ENCODE results near the gene PROSER2. TPM values are rescaled to one million over a fixed set of nuclear protein-coding genes. Genes with fewer than 3 reads are reported as not detected.

The PROSER2 gene
- total RNA-seq, 1 donor from 2014 or later: 7.1 TPM

DNA sequence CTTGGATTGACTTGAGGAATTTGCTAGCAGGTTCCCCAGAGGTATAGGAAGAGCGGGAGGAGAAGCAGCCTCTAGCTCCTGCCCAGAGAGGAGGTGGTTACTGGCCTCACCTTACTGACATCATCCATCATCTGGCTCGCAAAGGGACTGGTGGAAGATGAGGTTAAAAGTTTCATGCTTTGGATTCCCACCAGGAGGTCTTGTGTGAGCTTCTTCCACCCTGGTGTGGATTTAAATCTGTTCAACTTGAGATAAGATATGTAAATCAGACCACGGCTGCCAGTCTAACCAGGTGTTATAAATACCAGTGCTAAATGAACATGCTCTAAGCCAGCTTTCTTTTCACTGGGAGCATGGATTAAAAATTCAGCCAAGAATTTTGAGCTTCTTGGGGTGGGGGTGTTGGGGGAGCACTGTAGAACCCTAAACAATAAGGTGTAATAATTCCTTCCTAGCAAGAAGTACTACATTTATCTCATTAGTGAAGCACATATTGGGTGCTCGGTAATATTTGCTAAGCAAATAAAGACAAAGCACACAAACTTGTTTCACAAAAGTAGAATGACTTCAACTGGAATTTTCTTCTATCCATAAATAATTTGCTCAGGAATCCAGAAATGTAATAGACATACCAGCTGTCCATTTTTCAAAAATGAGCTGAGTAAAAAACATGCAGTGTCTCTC, 7.8 kb downstream of the PROSER2 start:
- Mint-ChIP-seq H3K4me1 (ENCODE audit: unreplicated experiment) (peaks cover 8% of the 10 kb centered on the region), H3K27ac (ENCODE audit: unreplicated experiment) (peak overlapping the region; percentile 60), H3K36me3 (ENCODE audit: unreplicated experiment) (peaks cover 2% of the 10 kb centered on the region), H3K27me3 (ENCODE audit: unreplicated experiment) (peaks cover 12% of the 10 kb centered on the region), H3K4me3 (ENCODE audit: unreplicated experiment) (no peak overlapping the region), H3K9me3 (ENCODE audit: unreplicated experiment) (no peaks in the 10 kb centered on the region)
- no peak for DNase-seq (ENCODE audit: extremely low spot score, unreplicated experiment)
- TF ChIP-seq, protein P1, sequence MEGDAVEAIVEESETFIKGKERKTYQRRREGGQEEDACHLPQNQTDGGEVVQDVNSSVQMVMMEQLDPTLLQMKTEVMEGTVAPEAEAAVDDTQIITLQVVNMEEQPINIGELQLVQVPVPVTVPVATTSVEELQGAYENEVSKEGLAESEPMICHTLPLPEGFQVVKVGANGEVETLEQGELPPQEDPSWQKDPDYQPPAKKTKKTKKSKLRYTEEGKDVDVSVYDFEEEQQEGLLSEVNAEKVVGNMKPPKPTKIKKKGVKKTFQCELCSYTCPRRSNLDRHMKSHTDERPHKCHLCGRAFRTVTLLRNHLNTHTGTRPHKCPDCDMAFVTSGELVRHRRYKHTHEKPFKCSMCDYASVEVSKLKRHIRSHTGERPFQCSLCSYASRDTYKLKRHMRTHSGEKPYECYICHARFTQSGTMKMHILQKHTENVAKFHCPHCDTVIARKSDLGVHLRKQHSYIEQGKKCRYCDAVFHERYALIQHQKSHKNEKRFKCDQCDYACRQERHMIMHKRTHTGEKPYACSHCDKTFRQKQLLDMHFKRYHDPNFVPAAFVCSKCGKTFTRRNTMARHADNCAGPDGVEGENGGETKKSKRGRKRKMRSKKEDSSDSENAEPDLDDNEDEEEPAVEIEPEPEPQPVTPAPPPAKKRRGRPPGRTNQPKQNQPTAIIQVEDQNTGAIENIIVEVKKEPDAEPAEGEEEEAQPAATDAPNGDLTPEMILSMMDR (IDR thresholded peaks at IDR 0.05): no peak

DNA sequence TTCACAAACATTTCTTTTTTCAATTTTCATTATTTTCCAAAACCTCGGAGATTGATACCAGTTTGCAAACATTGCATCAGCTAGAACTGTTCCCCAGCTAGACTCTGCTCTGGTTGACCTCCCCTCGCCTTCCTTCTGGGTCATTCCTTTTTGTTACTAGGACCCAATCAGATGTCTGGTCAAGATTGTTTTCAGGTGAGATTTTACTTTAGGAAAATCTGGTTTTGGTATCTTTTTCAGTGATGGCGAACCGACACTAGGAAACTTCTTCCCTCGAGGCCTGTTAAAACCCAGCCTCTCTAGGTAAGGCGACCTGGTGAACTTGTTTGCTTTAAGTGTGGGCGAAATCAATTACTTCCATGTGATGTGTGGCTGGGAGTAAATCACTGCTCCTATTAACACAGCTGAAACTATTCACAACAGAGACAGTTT, 8.4 kb downstream of the PROSER2 start:
- Mint-ChIP-seq H3K27me3 (ENCODE audit: unreplicated experiment) (peaks cover 10% of the 10 kb centered on the region), H3K9me3 (ENCODE audit: unreplicated experiment) (no peaks in the 10 kb centered on the region), H3K27ac (ENCODE audit: unreplicated experiment) (peak overlapping the region; percentile 60), H3K36me3 (ENCODE audit: unreplicated experiment) (peaks cover 2% of the 10 kb centered on the region), H3K4me1 (ENCODE audit: unreplicated experiment) (peaks cover 5% of the 10 kb centered on the region), H3K4me3 (ENCODE audit: unreplicated experiment) (no peak overlapping the region)
- DNase-seq (ENCODE audit: extremely low spot score, unreplicated experiment): no peak
- TF ChIP-seq, protein P1 (IDR thresholded peaks at IDR 0.05): no peak

DNA sequence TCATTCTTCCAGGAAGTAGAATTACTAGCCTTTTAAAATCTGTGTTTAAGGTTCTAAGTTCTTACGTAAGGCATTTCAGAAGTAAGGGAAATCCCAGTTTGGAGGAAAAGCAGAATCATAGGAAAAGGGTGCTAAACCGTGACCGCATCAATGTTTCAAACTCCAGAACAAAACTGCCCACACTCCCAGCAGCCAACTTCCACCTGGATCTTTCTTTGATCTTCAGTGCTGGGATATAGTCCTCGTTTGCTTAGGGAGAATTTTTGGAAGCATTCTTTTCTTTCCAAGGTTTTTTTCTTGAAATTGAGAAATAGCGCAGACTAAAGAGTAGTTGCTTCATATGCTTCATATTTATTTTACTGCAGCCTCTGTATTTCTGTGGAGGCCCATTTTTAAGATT, 8.9 kb downstream of the PROSER2 start:
- DNase-seq (ENCODE audit: extremely low spot score, unreplicated experiment): no peak
- Mint-ChIP-seq H3K4me1 (ENCODE audit: unreplicated experiment) (peaks cover 5% of the 10 kb centered on the region), H3K9me3 (ENCODE audit: unreplicated experiment) (no peaks in the 10 kb centered on the region), H3K4me3 (ENCODE audit: unreplicated experiment) (no peak overlapping the region), H3K36me3 (ENCODE audit: unreplicated experiment) (peaks cover 2% of the 10 kb centered on the region), H3K27ac (ENCODE audit: unreplicated experiment) (no peak overlapping the region), H3K27me3 (ENCODE audit: unreplicated experiment) (peaks cover 10% of the 10 kb centered on the region)
- TF ChIP-seq, protein P1 (IDR thresholded peaks at IDR 0.05): no peak

DNA sequence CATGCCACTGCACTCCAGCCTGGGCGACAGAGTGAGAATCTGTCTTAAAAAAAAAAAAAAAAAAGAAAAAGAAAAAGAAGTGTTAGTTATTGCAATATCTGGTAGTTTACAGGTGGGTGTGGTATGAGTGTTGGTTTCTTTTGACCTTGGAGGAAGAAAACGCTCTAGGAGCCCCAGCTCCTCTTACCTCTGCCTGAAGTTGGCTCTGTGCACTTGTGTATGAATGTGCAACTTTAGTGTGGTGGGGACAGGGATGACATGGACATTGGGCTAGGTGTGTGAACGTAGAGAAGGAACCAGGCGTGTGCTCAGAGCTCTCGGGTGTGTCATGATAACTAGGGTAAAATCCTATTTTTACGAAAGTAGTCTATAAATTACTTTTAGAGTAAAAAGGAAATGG, 11.9 kb downstream of the PROSER2 start:
- peaks cover 8% of the 10 kb centered on the region for H3K27me3 Mint-ChIP-seq (ENCODE audit: unreplicated experiment)

GRCh38 chr10:11835704-11836103, 12.5 kb downstream of the PROSER2 start:
- TF ChIP-seq, protein P1 (IDR thresholded peaks at IDR 0.05): no peak
- Mint-ChIP-seq H3K4me1 (ENCODE audit: unreplicated experiment) (peaks cover 7% of the 10 kb centered on the region), H3K36me3 (ENCODE audit: unreplicated experiment) (peaks cover 4% of the 10 kb centered on the region), H3K27me3 (ENCODE audit: unreplicated experiment) (peaks cover 4% of the 10 kb centered on the region), H3K27ac (ENCODE audit: unreplicated experiment) (no peak overlapping the region), H3K4me3 (ENCODE audit: unreplicated experiment) (no peak overlapping the region), H3K9me3 (ENCODE audit: unreplicated experiment) (no peaks in the 10 kb centered on the region)
- DNase-seq (ENCODE audit: extremely low spot score, unreplicated experiment): no peak

More for the DNA sequence above, 11.9 kb downstream of the PROSER2 start:
- TF ChIP-seq, protein P1 (IDR thresholded peaks at IDR 0.05): no peak
- no peaks in the 10 kb centered on the region for H3K9me3 Mint-ChIP-seq (ENCODE audit: unreplicated experiment)
- H3K4me1 Mint-ChIP-seq (ENCODE audit: unreplicated experiment): peaks cover 7% of the 10 kb centered on the region
- no peak for DNase-seq (ENCODE audit: extremely low spot score, unreplicated experiment)
- peaks cover 4% of the 10 kb centered on the region for H3K36me3 Mint-ChIP-seq (ENCODE audit: unreplicated experiment)
- no peak overlapping the region for H3K4me3 Mint-ChIP-seq (ENCODE audit: unreplicated experiment)
- H3K27ac Mint-ChIP-seq (ENCODE audit: unreplicated experiment): no peak overlapping the region

All from osteocyte (in vitro differentiated cells).